ENCODE measurements around the gene NHSL1. TPM values are rescaled to one million over a fixed set of nuclear protein-coding genes. Genes with fewer than 3 reads are reported as not detected.

Gene NHSL1
- total RNA-seq, 3 donors from 2014 or later = 53.1 to 155 (median 107) TPM

DNA sequence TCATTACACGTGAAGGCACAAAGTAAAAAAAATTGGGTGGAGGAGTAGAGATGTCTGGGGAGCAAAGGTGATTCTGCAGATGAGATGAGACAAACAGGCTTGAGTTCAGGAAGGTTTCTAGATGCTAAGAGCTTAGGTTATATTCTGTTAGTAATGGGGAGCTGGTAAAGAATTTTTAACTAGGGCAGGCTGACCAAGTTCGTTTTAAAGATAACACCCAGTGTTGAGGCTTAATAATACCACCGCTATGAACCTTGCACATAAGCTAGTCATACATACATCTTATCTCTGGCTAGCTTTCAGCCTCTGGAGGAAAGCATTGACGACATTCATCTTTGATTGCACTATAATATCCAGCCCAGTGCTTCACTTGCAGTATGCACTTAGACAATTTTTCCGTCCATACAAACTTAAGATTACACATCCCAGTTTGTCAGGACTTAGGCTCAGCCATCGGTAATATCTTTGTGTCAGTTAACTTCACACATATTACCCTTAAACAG is 12.1 kb downstream of the NHSL1 start:
- intact Hi-C loops (cut with DNase I, micrococcal nuclease) = no loop called here
- peaks cover 18% of the 10 kb centered on the region for H3K4me1 ChIP-seq (ENCODE audit: low read depth)
- peak; percentile 75 for ATAC-seq

DNA sequence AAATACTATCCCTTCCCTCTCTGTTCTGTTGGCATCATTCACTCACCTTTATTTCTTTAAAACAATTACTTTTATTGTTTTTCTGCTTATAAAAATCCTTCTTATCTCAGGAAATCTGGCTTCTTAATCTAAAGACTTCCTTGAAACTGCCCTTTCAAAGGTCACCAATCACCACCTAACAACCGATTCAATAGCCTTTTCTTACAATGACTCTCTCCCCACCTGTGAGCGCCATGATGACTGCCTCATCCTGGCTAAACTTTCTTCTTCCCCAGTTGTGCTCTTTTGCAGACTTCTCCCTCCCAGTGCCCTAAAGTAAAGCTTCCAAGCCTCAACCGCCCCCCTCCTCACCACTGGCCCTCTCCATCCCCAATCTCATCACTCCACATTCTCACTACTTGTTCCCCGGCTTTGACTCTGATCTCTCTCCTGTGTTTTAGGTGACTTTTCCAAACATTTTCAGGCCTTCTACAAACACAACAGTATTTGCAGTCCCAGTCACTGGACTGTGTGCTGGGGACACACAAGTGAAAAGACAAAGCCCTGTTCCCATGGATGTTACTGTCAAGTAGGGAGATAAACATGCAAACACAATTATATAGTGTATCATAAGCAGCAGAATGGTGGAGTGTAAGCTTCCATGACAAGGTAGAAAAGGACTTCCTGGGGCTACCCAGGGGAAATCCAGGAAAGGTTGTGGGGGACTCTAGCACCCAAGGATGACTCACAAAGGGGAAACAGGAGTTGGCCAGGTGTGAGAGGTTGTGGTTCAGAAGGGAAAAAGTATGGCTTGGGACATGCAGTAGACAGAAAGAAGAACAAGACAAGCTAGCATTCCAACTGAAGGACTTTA is 12.8 kb downstream of the NHSL1 start:
- H3K4me3 ChIP-seq = no peak overlapping the region
- H3K36me3 ChIP-seq (ENCODE audit: low read depth) = no peaks in the 10 kb centered on the region
- TF ChIP-seq, protein P1, sequence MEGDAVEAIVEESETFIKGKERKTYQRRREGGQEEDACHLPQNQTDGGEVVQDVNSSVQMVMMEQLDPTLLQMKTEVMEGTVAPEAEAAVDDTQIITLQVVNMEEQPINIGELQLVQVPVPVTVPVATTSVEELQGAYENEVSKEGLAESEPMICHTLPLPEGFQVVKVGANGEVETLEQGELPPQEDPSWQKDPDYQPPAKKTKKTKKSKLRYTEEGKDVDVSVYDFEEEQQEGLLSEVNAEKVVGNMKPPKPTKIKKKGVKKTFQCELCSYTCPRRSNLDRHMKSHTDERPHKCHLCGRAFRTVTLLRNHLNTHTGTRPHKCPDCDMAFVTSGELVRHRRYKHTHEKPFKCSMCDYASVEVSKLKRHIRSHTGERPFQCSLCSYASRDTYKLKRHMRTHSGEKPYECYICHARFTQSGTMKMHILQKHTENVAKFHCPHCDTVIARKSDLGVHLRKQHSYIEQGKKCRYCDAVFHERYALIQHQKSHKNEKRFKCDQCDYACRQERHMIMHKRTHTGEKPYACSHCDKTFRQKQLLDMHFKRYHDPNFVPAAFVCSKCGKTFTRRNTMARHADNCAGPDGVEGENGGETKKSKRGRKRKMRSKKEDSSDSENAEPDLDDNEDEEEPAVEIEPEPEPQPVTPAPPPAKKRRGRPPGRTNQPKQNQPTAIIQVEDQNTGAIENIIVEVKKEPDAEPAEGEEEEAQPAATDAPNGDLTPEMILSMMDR (IDR thresholded peaks at IDR 0.05) = no peak
- peaks cover 12% of the 10 kb centered on the region for H3K4me1 ChIP-seq (ENCODE audit: low read depth)
- ATAC-seq (peak; percentile 80), DNase-seq (no peak)
- no peaks in the 10 kb centered on the region for H3K9me3 ChIP-seq
- intact Hi-C loops (cut with DNase I, micrococcal nuclease) = no loop called here

More for the DNA sequence above, 12.1 kb downstream of the NHSL1 start:
- H3K4me3 ChIP-seq = no peak overlapping the region
- H3K9me3 ChIP-seq = no peaks in the 10 kb centered on the region
- DNase-seq = no peak
- no peaks in the 10 kb centered on the region for H3K36me3 ChIP-seq (ENCODE audit: low read depth)
- TF ChIP-seq, protein P1 (IDR thresholded peaks at IDR 0.05) = no peak

DNA sequence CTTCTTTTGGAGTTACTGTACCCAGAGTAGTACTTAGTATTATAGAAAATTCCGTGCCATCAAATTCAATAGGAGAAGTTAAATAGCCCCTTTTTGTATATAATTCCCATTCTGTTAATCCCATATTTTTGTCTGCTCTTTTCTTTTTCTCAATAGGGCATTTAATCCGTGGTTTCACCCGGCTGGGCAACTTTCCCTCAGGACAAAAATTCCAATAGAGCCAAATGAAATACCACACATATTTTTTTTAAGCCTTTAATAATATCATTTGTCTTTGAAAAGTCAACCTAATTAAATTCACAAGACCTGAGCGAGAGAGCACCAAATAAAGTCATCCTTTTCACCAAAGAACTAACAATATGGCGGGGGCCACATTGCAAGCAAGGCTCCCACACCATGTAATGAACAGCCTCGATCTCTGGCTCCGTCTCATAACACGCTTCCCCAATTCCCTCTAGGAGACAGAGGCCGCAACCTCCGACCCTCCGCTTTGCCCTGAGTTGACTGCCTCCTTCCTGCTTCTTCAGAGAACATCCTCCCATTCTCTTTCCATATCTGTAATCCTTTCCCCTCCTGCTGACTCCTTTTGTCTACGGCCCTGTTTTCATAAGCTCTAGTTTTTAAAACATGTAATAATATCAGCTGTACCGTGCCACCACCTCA is 13.6 kb downstream of the NHSL1 start:
- Histone ChIP-seq H3K9me3 (no peaks in the 10 kb centered on the region), H3K4me3 (no peak overlapping the region), H3K36me3 (ENCODE audit: low read depth) (no peaks in the 10 kb centered on the region), H3K4me1 (ENCODE audit: low read depth) (peaks cover 12% of the 10 kb centered on the region)
- peak in 1 of 3 donors; percentile 46 for DNase-seq
- ATAC-seq = no peak
- TF ChIP-seq, protein P1 (IDR thresholded peaks at IDR 0.05) = no peak
- intact Hi-C loops (cut with DNase I, micrococcal nuclease) = no loop called here

DNA sequence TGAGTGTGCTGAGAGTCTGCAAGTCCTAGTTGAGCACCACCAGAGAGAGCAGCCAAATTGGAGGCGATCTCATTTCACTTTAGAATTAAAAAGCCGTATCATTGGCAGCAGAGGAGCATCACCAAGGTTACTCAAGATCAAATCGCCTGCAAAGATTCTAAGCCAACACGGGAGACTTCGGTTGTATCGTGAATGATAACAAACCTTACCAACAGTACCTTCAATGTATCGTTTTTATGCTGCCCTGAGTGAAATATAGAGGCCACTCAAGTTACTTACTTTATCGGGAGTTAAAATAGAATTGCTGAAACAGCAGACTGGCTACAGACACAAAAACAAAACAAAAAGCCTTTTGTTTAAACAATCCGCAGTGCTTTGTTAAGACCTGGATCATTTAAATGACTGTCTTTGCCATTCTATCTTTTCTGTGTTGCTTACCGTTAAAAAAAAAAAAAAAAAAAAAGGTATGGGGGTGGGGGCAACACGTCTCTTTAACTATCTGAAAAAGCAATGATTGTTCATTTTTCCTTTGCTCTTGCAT is 14.2 kb downstream of the NHSL1 start:
- H3K36me3 ChIP-seq (ENCODE audit: low read depth) = no peaks in the 10 kb centered on the region
- DNase-seq (no peak), ATAC-seq (no peak)
- H3K4me1 ChIP-seq (ENCODE audit: low read depth) = peaks cover 12% of the 10 kb centered on the region
- no peaks in the 10 kb centered on the region for H3K9me3 ChIP-seq
- TF ChIP-seq, protein P1 (IDR thresholded peaks at IDR 0.05) = no peak
- no peak overlapping the region for H3K4me3 ChIP-seq
- intact Hi-C loops (cut with DNase I, micrococcal nuclease) = no loop called here

DNA sequence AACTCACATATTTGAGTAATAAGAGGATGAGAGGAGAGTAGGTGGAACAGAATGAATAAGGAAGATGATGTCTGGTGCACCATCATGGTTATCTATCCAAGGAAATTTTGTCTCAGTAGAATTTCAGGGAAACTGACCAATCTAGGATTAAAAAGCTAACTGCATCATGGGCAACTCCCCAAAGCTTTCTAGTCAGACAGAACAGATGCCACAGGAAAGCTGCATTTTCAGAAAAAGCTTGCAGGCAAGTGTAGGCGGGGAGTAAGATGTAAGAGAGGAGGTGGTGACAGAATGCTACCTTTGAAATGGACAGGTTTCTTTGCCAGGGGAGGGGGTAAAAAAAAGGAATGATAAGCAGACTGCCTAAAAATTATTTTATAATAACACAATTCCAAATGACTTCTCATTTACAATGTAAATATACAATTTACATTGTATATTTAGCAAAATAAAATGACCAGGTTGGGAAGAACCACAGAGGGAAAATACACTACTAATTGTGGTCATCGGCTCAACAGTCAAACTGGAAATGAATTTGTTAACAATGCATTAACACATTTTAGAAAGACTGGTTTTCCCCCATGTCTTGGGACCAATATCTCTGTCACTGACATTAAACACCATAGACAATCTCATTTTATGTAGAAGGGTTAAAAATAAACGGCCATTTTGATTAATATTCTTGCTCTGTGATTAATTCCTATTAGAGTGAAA is 15.1 kb downstream of the NHSL1 start:
- intact Hi-C loops (cut with DNase I, micrococcal nuclease) = no loop called here
- no peak for DNase-seq
- Histone ChIP-seq H3K4me1 (ENCODE audit: low read depth) (peaks cover 12% of the 10 kb centered on the region), H3K36me3 (ENCODE audit: low read depth) (no peaks in the 10 kb centered on the region), H3K9me3 (no peaks in the 10 kb centered on the region), H3K4me3 (no peak overlapping the region)
- ATAC-seq = no peak
- TF ChIP-seq, protein P1 (IDR thresholded peaks at IDR 0.05) = no peak

Data from mucosa of descending colon (tissue), 3 donors.